Chondrocyte (in vitro differentiated cells): ENCODE results near the gene SYCE3. TPM values are rescaled to one million over a fixed set of nuclear protein-coding genes. Genes with fewer than 3 reads are reported as not detected.
A peak's percentile ranks its signal among the peaks of the same experiment; 100 is the strongest.
"Not testable (repeated sequence)": the region's sequence is repeated elsewhere in the genome, so short reads cannot be mapped to it uniquely, and the experiment has no call there.

ENCODE experiments used
- DNase-seq: peaks from one replicate; pipeline ENCODE4 v3.0.0; 2021; ENCODE audit warnings: mixed read lengths, low spot score
- H3K27ac Mint-ChIP-seq: one replicate; pipeline ENCODE4 v1.8.0; 2021; ENCODE audit warnings: mild to moderate bottlenecking, moderate library complexity, mixed read lengths; ENCODE audit not compliant: unreplicated experiment
- H3K27me3 Mint-ChIP-seq: 2 replicates; pipeline ENCODE4 v1.8.0; 2021; ENCODE audit warnings: low read depth, mixed read lengths
- H3K36me3 Mint-ChIP-seq: 2 replicates; pipeline ENCODE4 v1.8.0; 2021; ENCODE audit warnings: low read depth, mixed read lengths
- H3K4me1 Mint-ChIP-seq: 2 replicates; pipeline ENCODE4 v1.8.0; 2021; ENCODE audit warnings: low read depth, mild to moderate bottlenecking, mixed read lengths
- H3K4me3 Mint-ChIP-seq: one replicate; pipeline ENCODE4 v1.8.0; 2021; ENCODE audit warnings: mild to moderate bottlenecking, moderate library complexity, mixed read lengths; ENCODE audit not compliant: unreplicated experiment
- H3K9me3 Mint-ChIP-seq: 2 replicates; pipeline ENCODE4 v1.8.0; 2021; ENCODE audit warnings: low read depth, mixed read lengths
- total RNA-seq: library from RNA; stranded (reverse); gene quantifications from 3 replicates; pipeline ENCODE4 v1.2.1, GENCODE V29; 2021
- TF ChIP-seq, protein P1 (sequence below): fragments of 200-600 bp; sonication (generic); IDR thresholded peaks from 2 replicates; pipeline ENCODE4 v1.5.0; 2021; ENCODE audit warnings: antibody characterized with exemption, mild to moderate bottlenecking, moderate library complexity

SYCE3 gene
- total RNA-seq, 1 donor from 2014 or later: not detected

DNA sequence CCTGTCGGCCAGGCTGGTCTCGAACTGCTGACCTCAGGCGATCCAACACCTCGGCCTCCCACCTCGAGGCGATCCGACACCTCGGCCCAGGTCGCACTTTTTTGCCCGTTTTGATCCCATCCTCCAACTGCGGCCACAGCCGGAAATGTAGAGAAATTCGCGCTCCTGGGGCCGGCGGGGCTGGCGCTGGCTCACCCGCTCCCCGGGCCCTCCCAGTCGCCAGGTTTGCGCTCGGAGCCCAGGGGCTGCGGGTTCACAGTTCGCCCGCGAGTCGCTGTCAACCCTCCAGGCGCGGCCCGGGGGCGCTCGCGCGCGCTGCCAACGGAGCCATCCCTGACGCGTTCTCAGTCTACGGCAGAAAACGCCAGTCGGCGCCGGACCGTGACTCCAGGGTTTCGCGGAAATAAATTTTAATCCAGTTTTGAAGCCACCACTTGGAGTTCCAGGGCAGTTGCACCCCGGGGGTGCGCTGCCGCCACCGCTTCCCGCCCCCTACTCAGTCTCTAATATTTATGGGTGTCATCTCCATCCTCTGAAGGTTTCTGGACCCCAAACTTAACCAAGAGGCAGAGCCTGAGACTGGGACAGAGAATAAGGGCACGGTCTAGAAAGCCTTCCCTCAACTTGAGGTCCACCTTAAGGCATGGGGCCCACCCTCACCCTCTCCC is 18.5 kb downstream of the SYCE3 start:
- Mint-ChIP-seq H3K36me3 (no peaks in the 10 kb centered on the region), H3K27me3 (no peaks in the 10 kb centered on the region), H3K4me3 (peak overlapping the region; percentile 57), H3K9me3 (no peaks in the 10 kb centered on the region), H3K27ac (peak overlapping the region; percentile 77), H3K4me1 (peaks cover 15% of the 10 kb centered on the region)
- DNase-seq: no peak
- TF ChIP-seq, protein P1, sequence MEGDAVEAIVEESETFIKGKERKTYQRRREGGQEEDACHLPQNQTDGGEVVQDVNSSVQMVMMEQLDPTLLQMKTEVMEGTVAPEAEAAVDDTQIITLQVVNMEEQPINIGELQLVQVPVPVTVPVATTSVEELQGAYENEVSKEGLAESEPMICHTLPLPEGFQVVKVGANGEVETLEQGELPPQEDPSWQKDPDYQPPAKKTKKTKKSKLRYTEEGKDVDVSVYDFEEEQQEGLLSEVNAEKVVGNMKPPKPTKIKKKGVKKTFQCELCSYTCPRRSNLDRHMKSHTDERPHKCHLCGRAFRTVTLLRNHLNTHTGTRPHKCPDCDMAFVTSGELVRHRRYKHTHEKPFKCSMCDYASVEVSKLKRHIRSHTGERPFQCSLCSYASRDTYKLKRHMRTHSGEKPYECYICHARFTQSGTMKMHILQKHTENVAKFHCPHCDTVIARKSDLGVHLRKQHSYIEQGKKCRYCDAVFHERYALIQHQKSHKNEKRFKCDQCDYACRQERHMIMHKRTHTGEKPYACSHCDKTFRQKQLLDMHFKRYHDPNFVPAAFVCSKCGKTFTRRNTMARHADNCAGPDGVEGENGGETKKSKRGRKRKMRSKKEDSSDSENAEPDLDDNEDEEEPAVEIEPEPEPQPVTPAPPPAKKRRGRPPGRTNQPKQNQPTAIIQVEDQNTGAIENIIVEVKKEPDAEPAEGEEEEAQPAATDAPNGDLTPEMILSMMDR: peak; percentile 82

DNA sequence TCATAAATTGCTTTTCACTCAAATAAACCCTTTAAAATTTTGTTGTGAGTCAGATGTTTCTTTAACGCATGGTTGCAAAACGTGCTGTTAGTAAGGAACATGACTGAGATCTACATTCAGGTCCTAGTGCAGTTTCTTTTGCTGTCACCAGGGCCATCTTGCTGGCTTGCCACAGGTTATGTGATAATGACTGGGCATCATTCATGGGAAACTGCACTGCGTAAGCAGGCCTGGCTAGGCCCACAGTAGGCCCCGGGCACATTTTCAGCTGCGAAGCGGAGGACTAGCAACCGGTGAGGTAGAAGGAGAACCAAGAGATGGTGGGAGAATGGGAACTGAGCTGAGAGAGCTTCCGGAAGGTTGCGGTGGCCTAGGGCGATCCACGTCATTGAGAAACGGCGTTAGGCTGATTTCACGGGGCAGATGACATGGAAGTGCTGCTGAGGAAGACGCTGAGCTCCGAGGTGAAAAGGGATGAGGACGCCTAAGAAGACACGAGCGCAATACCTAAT is 20.2 kb downstream of the SYCE3 start:
- H3K4me1 Mint-ChIP-seq: peaks cover 15% of the 10 kb centered on the region
- H3K27me3 Mint-ChIP-seq: no peaks in the 10 kb centered on the region
- TF ChIP-seq, protein P1: no peak
- no peak overlapping the region for H3K4me3 Mint-ChIP-seq
- H3K36me3 Mint-ChIP-seq: no peaks in the 10 kb centered on the region
- no peaks in the 10 kb centered on the region for H3K9me3 Mint-ChIP-seq
- DNase-seq: no peak
- no peak overlapping the region for H3K27ac Mint-ChIP-seq

DNA sequence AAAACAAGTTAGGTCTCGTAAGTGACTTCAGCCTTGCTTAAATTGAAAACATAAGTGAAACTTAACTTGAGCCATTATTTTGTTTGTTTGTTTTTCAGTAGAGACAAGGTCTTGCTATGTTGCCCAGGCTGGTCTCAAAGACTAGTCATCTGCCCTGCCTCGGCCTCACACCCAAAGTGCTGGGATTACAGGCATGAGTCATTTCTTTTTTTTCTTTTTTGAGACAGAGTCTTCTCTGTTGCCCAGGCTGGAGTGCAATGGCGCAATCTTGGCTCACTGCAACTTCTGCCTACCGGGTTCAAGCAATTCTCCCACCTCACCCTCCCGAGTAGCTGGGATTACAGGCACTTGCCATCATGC is 21.1 kb downstream of the SYCE3 start:
- not testable (repeated sequence) for H3K36me3 Mint-ChIP-seq, H3K27ac Mint-ChIP-seq, H3K27me3 Mint-ChIP-seq, DNase-seq, H3K4me3 Mint-ChIP-seq, H3K9me3 Mint-ChIP-seq
- peaks cover 15% of the 10 kb centered on the region for H3K4me1 Mint-ChIP-seq

DNA sequence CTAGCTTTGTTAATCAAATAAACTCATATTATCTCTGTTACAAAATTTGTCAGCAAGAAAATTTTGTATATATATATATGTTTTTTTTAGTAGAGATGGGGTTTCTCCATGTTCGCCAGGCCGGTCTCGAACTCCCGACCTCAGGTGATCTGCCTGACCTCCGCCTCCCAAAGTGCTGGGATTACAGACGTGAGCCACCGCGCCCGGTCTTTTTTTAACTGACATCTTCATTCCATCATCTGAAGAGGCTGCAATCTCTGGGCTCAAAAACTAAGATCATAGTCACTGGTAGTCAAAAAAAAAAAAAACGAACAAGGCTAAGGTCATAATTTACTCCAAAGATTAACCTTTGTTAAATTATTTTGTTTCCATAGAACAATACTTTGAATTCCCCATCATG is 22.3 kb downstream of the SYCE3 start:
- DNase-seq: no peak
- Mint-ChIP-seq H3K9me3 (no peaks in the 10 kb centered on the region), H3K27ac (no peak overlapping the region), H3K36me3 (no peaks in the 10 kb centered on the region), H3K4me3 (no peak overlapping the region), H3K27me3 (no peaks in the 10 kb centered on the region), H3K4me1 (peaks cover 6% of the 10 kb centered on the region)
- TF ChIP-seq, protein P1: no peak

DNA sequence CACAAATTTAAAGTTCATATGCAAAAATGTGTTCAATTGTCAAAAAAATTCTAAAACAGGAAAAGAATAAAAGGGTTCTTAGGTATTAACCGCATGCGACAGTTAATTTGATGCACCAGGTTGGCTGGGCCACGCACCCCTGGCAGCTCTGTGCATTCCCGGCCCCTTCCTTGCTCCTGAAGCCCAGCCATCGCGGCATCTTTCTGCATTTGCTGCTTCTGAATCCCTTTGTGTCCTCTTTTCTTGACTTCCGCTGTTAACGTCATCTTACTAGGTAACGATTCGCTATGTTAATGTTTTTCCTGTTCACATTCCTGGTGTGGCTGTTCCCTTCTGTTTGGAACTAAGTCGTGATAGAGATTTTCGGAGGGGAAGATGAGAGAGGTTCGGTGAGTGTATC is 25.0 kb downstream of the SYCE3 start:
- Mint-ChIP-seq H3K27ac (no peak overlapping the region), H3K4me1 (peaks cover 19% of the 10 kb centered on the region), H3K9me3 (no peaks in the 10 kb centered on the region), H3K27me3 (no peaks in the 10 kb centered on the region), H3K36me3 (no peaks in the 10 kb centered on the region), H3K4me3 (no peak overlapping the region)
- DNase-seq: no peak
- TF ChIP-seq, protein P1: no peak

DNA sequence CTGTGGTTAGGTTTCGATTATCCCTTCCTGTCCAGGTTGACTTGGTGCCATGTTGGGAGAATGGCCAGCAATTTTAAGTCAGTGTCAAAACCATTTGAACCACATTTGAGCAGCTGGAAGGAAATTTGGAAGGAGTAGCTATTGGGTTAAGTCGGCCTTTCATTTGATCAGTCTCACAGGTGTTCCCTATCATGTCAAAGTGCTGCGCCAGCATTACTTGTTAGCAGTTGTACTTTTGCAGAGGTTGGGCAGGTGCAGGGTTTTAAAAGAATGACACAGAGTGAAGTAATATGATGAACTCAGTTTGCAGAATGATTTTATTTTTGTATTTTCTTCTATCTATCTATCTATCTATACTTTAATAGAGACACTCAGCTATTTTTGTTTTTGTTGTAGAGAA is 26.5 kb downstream of the SYCE3 start:
- Mint-ChIP-seq H3K27ac (no peak overlapping the region), H3K9me3 (no peaks in the 10 kb centered on the region), H3K4me3 (no peak overlapping the region), H3K27me3 (no peaks in the 10 kb centered on the region), H3K36me3 (no peaks in the 10 kb centered on the region), H3K4me1 (peaks cover 19% of the 10 kb centered on the region)
- TF ChIP-seq, protein P1: no peak
- DNase-seq: no peak
